BJ (cell line): ENCODE measurements around the gene ZBTB7A. TPM values are rescaled to one million over a fixed set of nuclear protein-coding genes. Genes with fewer than 3 reads are reported as not detected.

Experiments
- CTCF ChIA-PET: fragments of 350-600 bp; formaldehyde crosslinking; extraction: SDS; loops from one replicate; lab custom pipeline; 2021; ENCODE audit warnings: antibody characterized with exemption, inconsistent platforms; lab: Yijun Ruan, JAX
- POLR2A ChIA-PET: fragments of 300-600 bp; sonication (Branson Sonifier 250); formaldehyde crosslinking; extraction: SDS; loops from one replicate; lab custom pipeline; 2021; ENCODE audit warnings: antibody characterized with exemption; lab: Charles Lee
- DNase-seq: peaks from one replicate; pipeline ENCODE4 v3.0.0-alpha.2; 2011; ENCODE audit warnings: low read depth
- H3K27me3 ChIP-seq: 2 replicates; pipeline ENCODE4 v1.6.0; 2011; ENCODE audit warnings: low read length; ENCODE audit not compliant: control insufficient read depth, insufficient read depth
- H3K36me3 ChIP-seq: 2 replicates; pipeline ENCODE4 v1.5.1; 2011; ENCODE audit warnings: low read length; ENCODE audit not compliant: control insufficient read depth, insufficient read depth
- H3K4me3 ChIP-seq: 2 replicates; pipeline ENCODE4 v1.5.1; 2011; ENCODE audit warnings: low read depth, mild to moderate bottlenecking, control low read depth, low read length
- CTCF ChIP-seq: IDR thresholded peaks from 2 replicates; pipeline ENCODE4 v1.5.1; 2011; ENCODE audit warnings: low read depth, mild to moderate bottlenecking, control low read depth, inconsistent platforms, low read length, moderate library complexity; ENCODE audit not compliant: insufficient read depth
- polyA plus RNA-seq: library from polyadenylated mRNA; depleted of rRNA; stranded (reverse); fragments of >200 nt; gene quantifications from 2 replicates; pipeline ENCODE4 v1.2.3, GENCODE V29; 2011

Gene ZBTB7A
- polyA plus RNA-seq, 1 experiment, result 7.5 TPM

- POLR2A ChIA-PET, result no interaction called here
- CTCF ChIA-PET, result interaction anchor here (1.3 kb wide), 1 partner anchor 11 kb away, joined by 6 read pairs; no protein-coding TSS in a partner anchor
- peaks cover 39% of the 10 kb centered on the region for H3K36me3 ChIP-seq
- no peaks in the 10 kb centered on the region for H3K27me3 ChIP-seq
- H3K4me3 ChIP-seq, result no peak overlapping the region
- TF ChIP-seq CTCF, result no peak
- DNase-seq, result no peak
These were observed 33.4 kb downstream of the ZBTB7A start for GRCh38 chr19:4033028-4033956.

GRCh38 chr19:4032436-4032835 lies 34.3 kb downstream of the ZBTB7A start:
- ChIA-PET POLR2A (no interaction called here), CTCF (interaction anchor here (1.3 kb wide), 1 partner anchor 10 kb away, joined by 6 read pairs; no protein-coding TSS in a partner anchor)

GRCh38 chr19:4031420-4031819 lies 35.3 kb downstream of the ZBTB7A start:
- ChIA-PET CTCF (no interaction called here), POLR2A (no interaction called here)
- Histone ChIP-seq H3K27me3 (no peaks in the 10 kb centered on the region), H3K36me3 (peaks cover 32% of the 10 kb centered on the region), H3K4me3 (no peak overlapping the region)
- no peak for TF ChIP-seq CTCF
- no peak for DNase-seq

More at GRCh38 chr19:4032436-4032835, 34.3 kb downstream of the ZBTB7A start:
- H3K4me3 ChIP-seq, result no peak overlapping the region
- peaks cover 36% of the 10 kb centered on the region for H3K36me3 ChIP-seq
- no peak for DNase-seq
- no peaks in the 10 kb centered on the region for H3K27me3 ChIP-seq
- TF ChIP-seq CTCF, result no peak

GRCh38 chr19:4030981-4031380 lies 35.7 kb downstream of the ZBTB7A start:
- H3K36me3 ChIP-seq, result peaks cover 32% of the 10 kb centered on the region
- no peaks in the 10 kb centered on the region for H3K27me3 ChIP-seq
- POLR2A ChIA-PET, result no interaction called here
- CTCF ChIA-PET, result no interaction called here
- H3K4me3 ChIP-seq, result no peak overlapping the region
- no peak for TF ChIP-seq CTCF
- no peak for DNase-seq

GRCh38 chr19:4030552-4030951 lies 36.1 kb downstream of the ZBTB7A start:
- peaks cover 30% of the 10 kb centered on the region for H3K36me3 ChIP-seq
- H3K27me3 ChIP-seq, result no peaks in the 10 kb centered on the region
- no peak for DNase-seq
- ChIA-PET CTCF (no interaction called here), POLR2A (no interaction called here)
- no peak overlapping the region for H3K4me3 ChIP-seq
- no peak for TF ChIP-seq CTCF
